Measurements from ENCODE around the gene GIT1. TPM values are rescaled to one million over a fixed set of nuclear protein-coding genes. Genes with fewer than 3 reads are reported as not detected.

The GIT1 gene
- total and polyA plus RNA-seq, 2 of the 13 experiments (the other 11 are each of a cell fraction or from before 2014, with no cell fraction given), result 14.2 to 30.8 TPM

- TF ChIP-seq ZNF10 (CRISPR knock-in tag; IDR thresholded peaks at IDR 0.05; ENCODE audit: borderline replicate concordance, low read depth) (no peak), ZNF589 (CRISPR knock-in tag; conservative IDR thresholded peaks at IDR 0.05) (no peak), ZNF205 (CRISPR knock-in tag; IDR thresholded peaks at IDR 0.05) (peak; percentile 18; the same call in 1 of the 2 replicates), ZSCAN31 (CRISPR knock-in tag; IDR thresholded peaks at IDR 0.05; ENCODE audit: low read depth) (peak; percentile 58), TBL1XR1 (IDR thresholded peaks at IDR 0.05; ENCODE audit: borderline replicate concordance, low read length, partially characterized antibody) (no peak), ZNF83 (CRISPR knock-in tag; IDR thresholded peaks at IDR 0.05; ENCODE audit: borderline replicate concordance) (no peak), MBNL3 (CRISPR knock-in tag; conservative IDR thresholded peaks at IDR 0.05) (no peak), ZNF557 (CRISPR knock-in tag; IDR thresholded peaks at IDR 0.05) (no peak), ZNF143 (CRISPR knock-in tag; IDR thresholded peaks at IDR 0.05) (no peak), EZH2 (conservative IDR thresholded peaks at IDR 0.05; ENCODE audit: low read depth, low read length) (no peak), ZNF224 (CRISPR knock-in tag; IDR thresholded peaks at IDR 0.05) (no peak), CBX5 (CRISPR knock-in tag; IDR thresholded peaks at IDR 0.05; ENCODE audit: borderline replicate concordance) (no peak; the same call in 1 of the 2 replicates), NFAT5 (CRISPR knock-in tag; IDR thresholded peaks at IDR 0.05) (0 out of 2 replicates have a peak, but pooled peaks have one; percentile 24), SRY (CRISPR knock-in tag; IDR thresholded peaks at IDR 0.05) (no peak), SAP130 (CRISPR knock-in tag; IDR thresholded peaks at IDR 0.05; ENCODE audit: low read depth) (peak; percentile 56), ZNF564 (CRISPR knock-in tag; IDR thresholded peaks at IDR 0.05) (peak; percentile 71; the same call in 1 of the 2 replicates), TEAD2 (CRISPR knock-in tag; IDR thresholded peaks at IDR 0.05) (no peak), HDAC1 (CRISPR knock-in tag; IDR thresholded peaks at IDR 0.05) (peak; percentile 13)
- TF ChIP-seq, protein P1, sequence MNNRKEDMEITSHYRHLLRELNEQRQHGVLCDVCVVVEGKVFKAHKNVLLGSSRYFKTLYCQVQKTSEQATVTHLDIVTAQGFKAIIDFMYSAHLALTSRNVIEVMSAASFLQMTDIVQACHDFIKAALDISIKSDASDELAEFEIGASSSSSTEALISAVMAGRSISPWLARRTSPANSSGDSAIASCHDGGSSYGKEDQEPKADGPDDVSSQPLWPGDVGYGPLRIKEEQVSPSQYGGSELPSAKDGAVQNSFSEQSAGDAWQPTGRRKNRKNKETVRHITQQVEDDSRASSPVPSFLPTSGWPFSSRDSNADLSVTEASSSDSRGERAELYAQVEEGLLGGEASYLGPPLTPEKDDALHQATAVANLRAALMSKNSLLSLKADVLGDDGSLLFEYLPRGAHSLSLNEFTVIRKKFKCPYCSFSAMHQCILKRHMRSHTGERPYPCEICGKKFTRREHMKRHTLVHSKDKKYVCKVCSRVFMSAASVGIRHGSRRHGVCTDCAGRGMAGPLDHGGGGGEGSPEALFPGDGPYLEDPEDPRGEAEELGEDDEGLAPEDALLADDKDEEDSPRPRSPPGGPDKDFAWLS (CRISPR knock-in tag; IDR thresholded peaks at IDR 0.05; ENCODE audit: borderline replicate concordance), result no peak
- TF ChIP-seq, protein P2, sequence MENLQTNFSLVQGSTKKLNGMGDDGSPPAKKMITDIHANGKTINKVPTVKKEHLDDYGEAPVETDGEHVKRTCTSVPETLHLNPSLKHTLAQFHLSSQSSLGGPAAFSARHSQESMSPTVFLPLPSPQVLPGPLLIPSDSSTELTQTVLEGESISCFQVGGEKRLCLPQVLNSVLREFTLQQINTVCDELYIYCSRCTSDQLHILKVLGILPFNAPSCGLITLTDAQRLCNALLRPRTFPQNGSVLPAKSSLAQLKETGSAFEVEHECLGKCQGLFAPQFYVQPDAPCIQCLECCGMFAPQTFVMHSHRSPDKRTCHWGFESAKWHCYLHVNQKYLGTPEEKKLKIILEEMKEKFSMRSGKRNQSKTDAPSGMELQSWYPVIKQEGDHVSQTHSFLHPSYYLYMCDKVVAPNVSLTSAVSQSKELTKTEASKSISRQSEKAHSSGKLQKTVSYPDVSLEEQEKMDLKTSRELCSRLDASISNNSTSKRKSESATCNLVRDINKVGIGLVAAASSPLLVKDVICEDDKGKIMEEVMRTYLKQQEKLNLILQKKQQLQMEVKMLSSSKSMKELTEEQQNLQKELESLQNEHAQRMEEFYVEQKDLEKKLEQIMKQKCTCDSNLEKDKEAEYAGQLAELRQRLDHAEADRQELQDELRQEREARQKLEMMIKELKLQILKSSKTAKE (CRISPR knock-in tag; IDR thresholded peaks at IDR 0.05; ENCODE audit: borderline replicate concordance), result no peak
Observed at GRCh38 chr17:29617481-29618271, 28.2 kb upstream of the GIT1 start (continued).
